NCI-H187 treated with DMSO at 0.1 percent for 48 hours (cell line): ENCODE results near the gene CLEC16A.

Experiments
- DNase-seq: peaks from one replicate; lab custom pipeline; 2025; lab: John Stamatoyannopoulos, UW

The CLEC16A gene

DNA sequence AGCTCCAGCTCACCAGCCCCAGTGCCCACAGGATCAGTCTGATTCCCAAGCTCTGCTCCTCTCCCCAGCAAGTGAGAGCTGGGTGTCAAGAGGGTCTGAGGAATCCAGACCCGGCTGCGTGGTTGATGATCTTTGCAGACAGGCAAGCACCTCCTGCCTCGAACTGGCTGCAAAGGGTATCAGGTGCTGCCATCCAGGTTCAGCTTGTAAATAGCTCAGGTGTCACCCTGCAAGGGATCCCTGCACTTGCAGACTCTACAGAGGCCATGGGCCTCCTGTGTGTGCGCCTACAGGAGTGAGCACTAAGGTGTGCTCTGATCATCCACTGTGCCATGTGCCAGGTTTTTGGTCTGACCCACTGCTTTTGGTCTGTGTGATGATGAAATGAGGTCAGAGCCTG, 18.3 kb upstream of the CLEC16A start:
- no peak for DNase-seq

DNA sequence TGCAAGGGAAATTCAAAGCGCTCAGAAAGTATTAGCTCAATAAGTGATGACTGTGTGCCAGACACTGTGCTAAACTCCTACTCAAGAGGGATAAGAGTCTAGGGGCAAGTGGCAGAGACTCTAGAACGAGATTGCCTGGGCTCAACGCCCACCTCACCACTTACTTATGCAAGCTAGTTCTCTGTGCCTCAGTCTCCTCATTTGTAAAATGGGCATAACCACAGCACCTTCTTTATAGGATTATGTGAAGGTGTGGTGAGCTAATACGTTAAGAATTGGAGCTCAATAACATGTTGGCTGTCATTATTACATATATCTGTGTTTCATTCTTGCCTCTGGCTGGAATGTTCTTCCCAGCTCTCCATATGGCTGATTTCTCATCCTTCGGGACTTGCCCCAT, 17.5 kb upstream of the CLEC16A start:
- no peak for DNase-seq

DNA sequence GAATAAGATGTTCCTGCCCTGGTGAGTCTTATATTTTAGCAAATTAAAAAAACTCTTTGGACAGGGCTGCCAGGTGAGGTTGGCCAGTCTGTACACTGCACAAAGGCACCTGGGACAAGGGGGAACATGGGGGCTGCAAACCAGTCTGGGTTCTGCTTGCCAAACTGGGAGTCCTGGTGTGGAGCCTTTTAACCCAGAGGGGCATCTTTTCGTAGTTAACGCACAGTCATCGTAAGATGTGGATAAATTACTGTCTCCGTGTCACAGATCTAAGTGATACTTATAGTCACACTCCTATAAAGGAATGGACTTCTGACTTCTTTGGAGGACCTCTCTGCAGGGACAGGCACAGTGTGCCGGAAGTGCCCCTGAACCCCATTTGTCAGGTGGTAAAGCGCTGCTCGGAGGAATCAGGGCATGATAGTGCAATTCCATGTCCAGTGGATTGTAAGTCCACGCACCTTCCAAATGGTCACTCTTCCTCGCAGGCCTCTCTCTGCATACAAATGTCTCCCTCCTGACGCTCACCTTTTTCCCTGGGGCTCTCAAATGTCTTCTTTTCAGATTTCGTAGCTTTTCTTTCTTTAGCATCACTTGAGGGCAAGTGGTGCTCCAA, 16.8 kb upstream of the CLEC16A start:
- no peak for DNase-seq

- DNase-seq: peak; percentile 28
These were observed 15.3 kb upstream of the CLEC16A start for GRCh38 chr16:10929097-10929496.

DNA sequence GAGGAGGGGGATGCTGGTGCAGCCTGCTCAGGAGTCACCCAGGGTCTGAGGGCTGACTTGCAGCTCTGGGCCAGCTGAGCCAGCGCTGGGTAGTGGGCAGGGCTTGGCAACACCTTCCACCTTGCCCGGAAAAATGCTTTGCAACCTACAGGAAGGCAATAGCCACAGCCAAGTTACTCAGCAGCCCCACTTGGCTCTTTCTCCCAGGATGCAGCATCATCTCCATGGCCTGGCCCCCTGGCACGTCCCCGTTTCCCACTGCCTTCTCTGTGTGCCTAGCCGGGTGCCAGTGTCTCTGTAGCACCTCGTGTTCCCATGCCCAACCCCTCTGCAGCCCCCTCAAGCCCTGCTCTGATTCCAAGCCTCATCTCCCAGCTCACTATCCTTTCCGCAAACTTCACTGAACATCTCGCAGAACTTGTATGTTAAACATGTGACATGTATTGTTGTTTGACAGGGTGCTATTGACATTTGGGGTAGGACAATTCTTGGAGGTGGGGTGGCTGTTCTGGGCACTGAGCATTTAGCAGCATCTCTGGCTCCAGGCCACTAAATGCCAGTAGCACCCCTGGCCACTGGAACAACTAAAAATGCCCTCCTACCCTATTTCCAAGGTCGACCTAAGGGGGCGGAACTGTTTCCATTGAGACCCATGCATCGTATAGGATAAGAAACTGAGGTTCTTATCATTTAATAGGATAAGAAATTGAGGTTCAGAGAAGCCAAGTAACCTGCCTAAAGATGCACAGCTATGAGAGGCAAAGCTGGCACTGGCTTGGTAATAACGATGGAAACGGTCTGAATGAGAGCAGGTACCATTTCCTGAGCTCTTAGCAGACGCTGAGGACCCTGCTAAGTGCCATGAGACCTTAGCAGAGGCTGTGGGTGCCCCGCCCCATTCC, 14.3 kb upstream of the CLEC16A start:
- no peak for DNase-seq

DNA sequence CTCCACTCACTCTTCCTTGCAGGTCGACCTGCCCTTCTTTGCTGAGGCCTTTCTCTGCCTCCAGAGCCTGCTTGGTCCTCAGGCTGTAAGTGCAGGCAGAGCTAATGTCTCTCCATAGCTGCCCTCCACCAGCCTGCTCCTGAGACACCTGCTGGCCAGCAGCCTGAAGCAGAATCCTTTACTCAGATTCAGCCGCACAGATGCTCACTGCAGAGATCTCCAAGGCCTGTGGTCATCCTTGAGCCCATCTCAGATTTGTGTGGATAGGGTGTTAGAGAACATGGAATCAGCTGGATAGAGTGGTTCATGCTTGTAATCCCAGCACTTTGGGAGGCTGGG, 13.6 kb upstream of the CLEC16A start:
- DNase-seq: no peak

GRCh38 chr16:10931134-10931533, 13.2 kb upstream of the CLEC16A start:
- no peak for DNase-seq

- DNase-seq: no peak
These were observed 12.3 kb upstream of the CLEC16A start for GRCh38 chr16:10931977-10932632.

DNA sequence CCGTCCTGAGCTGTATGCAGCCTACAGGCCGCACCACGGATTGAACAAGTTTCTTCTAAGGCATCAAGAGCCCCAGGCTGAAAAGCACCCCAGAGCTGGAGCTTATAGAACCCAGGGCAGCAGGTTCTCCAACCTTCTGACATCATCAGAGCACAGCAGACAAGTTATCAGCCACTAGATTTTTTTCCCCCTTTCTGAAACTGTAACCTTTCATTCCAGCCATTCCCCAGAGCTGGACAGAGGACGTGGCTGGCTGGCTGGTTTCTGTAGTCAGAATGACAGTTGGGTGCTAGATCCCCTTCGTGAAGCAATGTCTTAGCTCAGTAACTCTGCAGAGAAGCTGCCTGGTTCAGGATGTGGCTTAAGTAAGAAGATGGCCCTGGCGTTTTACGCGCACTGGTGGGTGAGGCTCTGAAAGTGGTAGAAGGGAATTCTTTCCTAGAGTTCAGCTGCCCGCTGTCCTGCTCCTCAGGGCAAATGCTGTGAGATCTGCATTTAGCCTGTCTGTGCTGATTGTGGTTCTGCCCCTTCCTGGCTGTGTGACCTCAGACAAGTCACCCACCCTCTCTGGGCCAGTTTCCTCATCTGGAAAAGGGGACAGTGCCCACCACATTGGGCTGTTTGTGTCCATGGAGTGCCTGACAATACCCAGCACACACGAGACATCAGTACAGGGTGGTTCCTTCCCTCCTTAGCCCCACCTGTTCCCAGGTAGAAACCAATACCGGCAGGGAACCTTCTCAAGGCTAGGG, 11.2 kb upstream of the CLEC16A start:
- DNase-seq: no peak

- DNase-seq: no peak
These were observed 10.5 kb upstream of the CLEC16A start for GRCh38 chr16:10933865-10934264.

- DNase-seq: no peak
These were observed 9.8 kb upstream of the CLEC16A start for GRCh38 chr16:10934325-10935107.

GRCh38 chr16:10935226-10935915, 9.0 kb upstream of the CLEC16A start:
- no peak for DNase-seq

- DNase-seq: no peak
These were observed 7.9 kb upstream of the CLEC16A start for GRCh38 chr16:10936272-10936984.

DNA sequence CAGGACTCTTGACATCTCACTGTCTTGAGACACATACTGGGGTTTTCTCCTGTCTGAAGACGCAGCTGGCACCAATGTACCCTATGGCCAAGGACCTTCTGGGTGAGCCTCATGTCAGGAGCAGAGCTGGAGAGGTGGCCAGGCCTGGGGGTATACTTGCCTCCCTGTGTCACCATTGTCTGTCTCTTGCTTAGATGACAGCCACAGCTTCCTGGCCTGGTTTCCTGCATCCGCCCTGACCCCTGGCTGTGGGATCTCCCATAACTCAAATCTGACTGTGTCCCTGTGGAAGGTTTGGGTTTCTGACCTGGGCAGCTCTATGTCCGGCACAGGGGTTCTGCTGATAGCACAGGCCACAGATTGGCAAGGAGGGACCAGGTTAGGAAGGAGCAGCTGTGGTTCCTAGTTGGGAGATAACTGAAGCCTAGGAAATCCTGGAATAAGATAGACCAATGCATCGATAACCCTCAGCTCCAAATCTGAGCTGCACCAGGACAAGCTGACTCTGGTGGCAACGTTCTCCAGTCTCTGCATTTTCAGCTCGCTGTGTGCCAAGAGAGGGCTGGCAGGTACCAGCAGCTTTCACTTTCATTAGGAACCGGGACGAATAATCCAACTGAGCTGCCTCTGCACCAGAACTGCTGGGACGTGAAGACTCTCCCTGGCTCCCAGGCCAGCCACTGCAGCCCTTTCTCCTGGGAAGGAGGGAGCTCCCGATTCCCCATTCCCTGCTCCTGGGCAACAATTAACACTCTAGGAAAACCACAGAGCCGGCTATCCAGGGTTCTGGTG, 7.1 kb upstream of the CLEC16A start:
- no peak for DNase-seq

- no peak for DNase-seq
These were observed 6.0 kb upstream of the CLEC16A start for GRCh38 chr16:10938321-10938720.

DNA sequence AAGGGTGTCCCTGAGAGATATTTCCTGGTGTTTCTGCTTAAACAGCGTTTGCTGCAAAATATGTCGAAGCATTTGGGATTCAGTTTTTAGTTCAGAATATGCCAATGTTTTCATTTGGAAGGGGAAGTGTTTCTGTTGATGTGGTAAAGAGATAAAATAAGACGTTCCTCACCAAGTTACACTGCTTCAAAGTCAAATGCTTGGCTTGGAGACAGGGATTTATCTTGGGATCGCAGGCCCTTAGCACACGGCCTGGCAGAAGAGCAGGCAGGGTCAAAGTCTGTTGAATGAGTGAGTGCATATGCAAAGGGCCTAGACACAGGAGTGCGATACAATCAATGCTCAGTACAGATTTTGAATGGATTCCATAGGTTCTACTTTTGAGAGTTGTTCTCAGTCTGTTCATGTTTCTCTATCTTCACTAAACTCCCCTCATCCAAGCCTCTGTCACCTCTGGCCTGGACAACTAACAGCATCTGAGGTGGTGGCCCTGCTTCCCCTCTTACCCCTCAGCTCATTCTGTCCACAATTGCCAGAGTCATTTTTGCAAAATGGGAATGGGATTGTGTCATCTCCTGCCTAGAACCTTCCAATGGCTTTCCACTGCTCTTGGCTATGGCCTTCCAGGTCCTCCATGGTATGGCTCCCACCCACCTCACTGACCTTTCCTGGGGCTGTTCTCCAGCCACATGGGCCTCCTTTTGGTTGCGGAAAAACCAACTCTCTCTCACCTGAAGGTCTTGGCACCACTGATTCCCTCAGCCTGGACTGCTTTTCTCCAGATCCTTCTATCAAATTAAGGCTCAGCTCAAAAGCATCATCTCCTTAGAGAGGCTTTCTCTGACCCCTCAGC, 5.3 kb upstream of the CLEC16A start:
- no peak for DNase-seq

DNA sequence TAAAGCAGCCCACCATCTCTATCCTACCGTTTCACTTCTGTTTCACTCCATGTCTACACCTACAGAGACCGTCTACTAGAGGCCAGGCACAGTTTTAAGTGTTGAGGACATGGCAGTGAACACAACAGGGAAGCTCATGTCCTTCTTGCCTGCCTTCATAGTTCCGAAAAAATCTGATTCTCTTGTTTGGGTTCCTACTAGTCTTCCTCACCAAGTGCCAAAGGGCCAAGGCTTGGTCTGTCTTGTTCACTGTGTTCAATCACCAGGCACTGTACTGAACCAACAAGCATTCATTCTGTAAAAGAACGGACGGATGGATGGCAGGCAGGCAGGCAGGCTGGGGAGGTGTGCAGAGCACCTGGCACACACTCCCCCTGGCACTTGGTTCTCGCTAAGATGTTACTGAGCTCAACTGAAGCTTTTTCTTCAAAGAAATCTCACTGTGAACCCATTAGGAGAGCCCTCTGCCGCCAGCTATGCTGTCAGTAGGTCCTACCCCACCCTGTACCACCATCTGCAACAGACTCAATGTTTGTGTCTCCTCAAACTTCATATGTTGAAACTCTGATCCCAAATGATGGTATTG, 4.6 kb upstream of the CLEC16A start:
- DNase-seq: no peak

DNA sequence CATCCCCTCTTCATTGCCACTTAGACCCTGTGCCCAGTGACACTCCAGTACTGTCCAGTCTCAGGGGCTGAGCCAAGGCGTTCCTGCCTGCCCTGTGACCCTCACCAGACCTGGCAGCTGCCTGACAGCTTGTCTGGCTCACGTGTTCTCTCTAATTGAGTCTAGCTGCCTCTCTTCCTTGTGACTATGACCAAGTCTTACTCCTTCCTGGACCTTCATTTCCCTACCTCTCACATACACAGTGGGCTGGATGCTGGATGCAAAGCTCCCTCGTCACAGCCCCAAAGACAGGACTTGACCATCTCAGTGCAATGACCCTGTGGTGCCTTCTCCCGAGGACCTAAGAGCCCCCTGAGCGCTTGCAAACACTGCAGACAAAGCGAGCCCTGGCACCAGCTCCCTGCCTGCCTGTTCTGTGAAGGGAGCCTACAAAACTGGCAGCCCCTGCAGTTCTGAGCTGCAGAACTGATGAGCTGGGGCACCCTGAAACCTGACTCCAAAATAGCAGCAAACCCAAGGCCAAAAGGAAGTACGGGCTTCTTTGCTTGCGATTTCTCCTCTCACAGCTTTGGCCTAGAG, 3.8 kb upstream of the CLEC16A start:
- no peak for DNase-seq
